Testis (tissue), 3 donors: Measurements from ENCODE around the gene PABPC1L. TPM values are rescaled to one million over a fixed set of nuclear protein-coding genes. Genes with fewer than 3 reads are reported as not detected.

Source experiments
- DNase-seq: peaks from one replicate; pipeline ENCODE4 v3.0.0-alpha.2; 2019
- H3K27ac ChIP-seq, 2 donors: fragments of 200-600 bp; sonication (generic); one replicate each; pipeline ENCODE4 v1.5.1; 2019
- H3K27me3 ChIP-seq: fragments of 200-600 bp; sonication (generic); one replicate; pipeline ENCODE4 v1.5.1; 2019
- H3K36me3 ChIP-seq: fragments of 200-600 bp; sonication (generic); one replicate; pipeline ENCODE4 v1.5.1; 2017; ENCODE audit warnings: low read depth; ENCODE audit errors: missing control alignments
- H3K4me1 ChIP-seq: fragments of 200-600 bp; sonication (generic); one replicate; pipeline ENCODE4 v1.5.1; 2019
- H3K4me3 ChIP-seq, 2 donors: fragments of 200-600 bp; sonication (generic); one replicate each; pipeline ENCODE4 v1.5.1; 2017 to 2019
- H3K9me3 ChIP-seq: fragments of 200-600 bp; sonication (generic); one replicate; pipeline ENCODE4 v1.5.1; 2017
- CTCF ChIP-seq, 3 experiments: fragments of 450-650 bp in 2 of 3; fragments of 200-600 bp in 1 of 3; sonication (generic) in 1 of 3; IDR thresholded peaks; one replicate each; pipeline ENCODE4 v1.5.1; 2016 to 2019; ENCODE audit warnings: antibody characterized with exemption in 3 of 3, mild to moderate bottlenecking in 2 of 3, moderate library complexity in 1 of 3
- POLR2A ChIP-seq: fragments of 450-650 bp; IDR thresholded peaks from one replicate; pipeline ENCODE4 v1.6.1; 2017; ENCODE audit warnings: antibody characterized with exemption, mild to moderate bottlenecking, moderate library complexity
- WGBS, 2 donors: methylation state at CpG; one replicate each; pipeline ENCODE4 v1.1.5; 2018; 5-methylcytosine and 5-hydroxymethylcytosine counted together
- intact Hi-C: fragments of 100-400 bp; cut with DNase I; formaldehyde crosslinking; loops from one replicate; pipeline ENCODE4 v1.15.1; 2023; ENCODE audit warnings: low total_unique reads
- polyA plus RNA-seq: library from polyadenylated mRNA; stranded (reverse); fragments of 350-450 nt; fragmentation: Illumina TruSeq; extraction: RNeasy Lipid Tissue Mini Kit (QIAGEN cat#74804); gene quantifications from one replicate; pipeline ENCODE4 v1.2.3, GENCODE V29; 2014; ENCODE audit warnings: low read depth, low replicate concordance; ENCODE audit not compliant: insufficient read depth
- total RNA-seq, 2 donors: library from RNA; depleted of rRNA; stranded (reverse); fragments of >200 nt; gene quantifications; one replicate each; pipeline ENCODE4 v1.2.3, GENCODE V29; 2016

Gene PABPC1L
- total and polyA plus RNA-seq, 3 donors from 2014 or later, result 27.9 to 71.7 (median 59.2) TPM

DNA sequence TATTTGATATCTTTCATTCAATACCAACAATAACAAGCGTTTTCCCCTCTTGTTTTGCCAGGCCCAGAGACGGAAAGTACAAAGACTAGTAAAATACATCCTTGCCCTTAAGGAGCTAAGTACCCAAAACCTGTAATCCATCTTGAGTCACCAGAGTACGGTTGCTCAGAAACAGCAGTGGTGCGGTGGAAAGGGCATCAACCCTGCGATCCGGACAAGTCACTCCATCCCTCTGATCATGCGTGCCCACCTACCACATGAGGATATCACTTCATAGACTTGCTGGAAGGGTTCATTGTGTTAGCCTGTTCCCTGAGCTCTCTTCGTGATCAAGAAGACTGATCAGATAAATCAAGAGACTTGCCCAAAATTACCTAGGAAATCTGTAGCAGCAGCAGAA, 48.4 kb downstream of the PABPC1L start:
- H3K27ac ChIP-seq, result no peak overlapping the region
- no peak overlapping the region for H3K4me3 ChIP-seq
- no peaks in the 10 kb centered on the region for H3K36me3 ChIP-seq
- WGBS, 2 donors, result 82 to 84% methylated on average over 8 of the region's 8 CpGs
- TF ChIP-seq POLR2A, result no peak
- TF ChIP-seq CTCF (IDR thresholded peaks at IDR 0.05), result no peak
- intact Hi-C loops, result no loop called here
- H3K4me1 ChIP-seq, result peaks cover 19% of the 10 kb centered on the region
- no peaks in the 10 kb centered on the region for H3K27me3 ChIP-seq
- DNase-seq, result no peak
- H3K9me3 ChIP-seq, result no peaks in the 10 kb centered on the region

- Histone ChIP-seq H3K4me3 (peak overlapping the region; percentile 88 to 89), H3K9me3 (no peaks in the 10 kb centered on the region), H3K4me1 (peaks cover 19% of the 10 kb centered on the region), H3K27ac (peak overlapping the region in 1 of 2 donors; percentile 90), H3K27me3 (no peaks in the 10 kb centered on the region), H3K36me3 (no peaks in the 10 kb centered on the region)
- intact Hi-C loops, result no loop called here
- no peak for DNase-seq
- no peak for TF ChIP-seq POLR2A
- TF ChIP-seq CTCF (IDR thresholded peaks at IDR 0.05), result no peak
- WGBS, 2 donors, result 7 to 12% methylated on average over 8 of the region's 8 CpGs
Measured at GRCh38 chr20:44959082-44959637, 49.3 kb downstream of the PABPC1L start.

DNA sequence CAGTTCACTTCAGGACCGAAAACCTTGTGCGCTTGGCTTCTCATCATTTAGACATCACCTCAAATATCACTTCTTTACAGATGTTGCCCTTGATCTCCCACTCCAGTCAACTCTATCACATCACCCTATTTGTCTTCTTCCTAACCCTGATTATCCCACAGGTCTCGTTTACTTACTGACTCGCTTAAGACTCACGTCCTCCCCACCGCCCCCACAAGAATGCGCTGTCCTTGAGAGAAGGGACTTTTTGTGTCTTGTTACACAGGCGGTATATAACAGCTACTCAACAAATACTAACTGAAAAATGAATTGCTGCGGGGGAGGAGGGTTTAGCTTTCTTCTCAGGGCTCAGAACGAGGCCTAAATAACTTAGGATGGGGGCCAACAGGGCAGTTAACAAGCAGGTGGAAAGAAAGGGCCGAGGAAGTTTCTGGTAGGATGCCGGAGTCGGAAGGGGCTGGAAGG, 49.8 kb downstream of the PABPC1L start:
- 2 to 3% methylated on average over 13 of the region's 13 CpGs for WGBS, 2 donors
- Histone ChIP-seq H3K27ac (peak overlapping the region; percentile 85 to 90), H3K4me3 (peak overlapping the region; percentile 88 to 89), H3K36me3 (no peaks in the 10 kb centered on the region), H3K27me3 (no peaks in the 10 kb centered on the region), H3K9me3 (no peaks in the 10 kb centered on the region), H3K4me1 (peaks cover 19% of the 10 kb centered on the region)
- peak; percentile 59 for DNase-seq
- intact Hi-C loops, result no loop called here
- no peak for TF ChIP-seq POLR2A
- TF ChIP-seq CTCF (IDR thresholded peaks at IDR 0.05), result no peak

GRCh38 chr20:44960103-44960852, 50.4 kb downstream of the PABPC1L start, which contains the start of gene TOMM34:
TOMM34 (minus strand) TSS chr20:44960397; CDS start chr20:44960333, 64 bp downstream.
- Histone ChIP-seq H3K27me3 (no peaks in the 10 kb centered on the region), H3K4me1 (peaks cover 19% of the 10 kb centered on the region), H3K27ac (peak within 1 kb of the TSS; percentile 85 to 90), H3K4me3 (peak within 1 kb of the TSS; percentile 88 to 89), H3K9me3 (no peaks in the 10 kb centered on the region), H3K36me3 (no peaks in the 10 kb centered on the region)
- TF ChIP-seq POLR2A, result no peak
- no peak for TF ChIP-seq CTCF (IDR thresholded peaks at IDR 0.05)
- 0 to 1% methylated on average over 18 to 39 of the region's 60 CpGs for WGBS, 2 donors
- intact Hi-C loops, result no loop called here
- peak; percentile 98 for DNase-seq
